Liver (tissue), 3 donors: ENCODE data around the gene GMDS.

Experiments used
- EGR1 ChIP-seq, 2 donors: IDR thresholded peaks; 2 replicates each; pipeline ENCODE4 v1.6.1; 2016 to 2018; ENCODE audit warnings: antibody characterized with exemption in 2 of 2, low read depth in 2 of 2
- FOXA1 ChIP-seq: IDR thresholded peaks from 2 replicates; pipeline ENCODE4 v1.6.1; 2016; ENCODE audit warnings: antibody characterized with exemption
- GABPA ChIP-seq, 2 donors: IDR thresholded peaks in 1 of 2; conservative IDR thresholded peaks in 1 of 2; 2 replicates each; pipeline ENCODE4 v1.6.1; 2016; ENCODE audit warnings: antibody characterized with exemption in 2 of 2, mild to moderate bottlenecking in 1 of 2, moderate library complexity in 1 of 2
- HNF4A ChIP-seq, 2 donors: conservative IDR thresholded peaks; 2 replicates each; pipeline ENCODE4 v1.6.1; 2016; ENCODE audit warnings: antibody characterized with exemption in 2 of 2, mild to moderate bottlenecking in 2 of 2
- JUND ChIP-seq, 2 donors: IDR thresholded peaks; 2 replicates each; pipeline ENCODE4 v1.6.1; 2016; ENCODE audit warnings: antibody characterized with exemption in 2 of 2
- NR2F2 ChIP-seq: IDR thresholded peaks from 2 replicates; pipeline ENCODE4 v1.6.1; 2016; ENCODE audit warnings: antibody characterized with exemption
- RAD21 ChIP-seq, 2 donors: IDR thresholded peaks; 2 replicates each; pipeline ENCODE4 v1.6.1; 2016; ENCODE audit warnings: antibody characterized with exemption in 2 of 2, mild to moderate bottlenecking in 2 of 2
- TAF1 ChIP-seq: conservative IDR thresholded peaks from 2 replicates; pipeline ENCODE4 v1.6.1; 2016; ENCODE audit warnings: antibody characterized with exemption, mild to moderate bottlenecking
- YY1 ChIP-seq: IDR thresholded peaks from 2 replicates; pipeline ENCODE4 v1.6.1; 2016; ENCODE audit warnings: antibody characterized with exemption, mild to moderate bottlenecking
- TF ChIP-seq, protein P1 (sequence below): fragments of 150-350 bp; IDR thresholded peaks from 2 replicates; pipeline ENCODE4 v1.5.1; 2017; ENCODE audit warnings: improper control_type of control experiment, low read depth, low read length; ENCODE audit not compliant: missing input control
- TF ChIP-seq, protein P2 (sequence below): IDR thresholded peaks from 2 replicates; pipeline ENCODE4 v1.6.1; 2016; ENCODE audit warnings: antibody characterized with exemption
- TF ChIP-seq, protein P3 (sequence below): IDR thresholded peaks from 2 replicates; pipeline ENCODE4 v1.6.1; 2016; ENCODE audit warnings: antibody characterized with exemption, mild to moderate bottlenecking
- TF ChIP-seq, protein P4 (sequence below): IDR thresholded peaks from 2 replicates; pipeline ENCODE4 v1.6.1; 2016; ENCODE audit warnings: antibody characterized with exemption
- TF ChIP-seq, protein P5 (sequence below): IDR thresholded peaks from 2 replicates; pipeline ENCODE4 v1.6.1; 2016; ENCODE audit warnings: antibody characterized with exemption
- donor health status: healthy.
- donor health status: healthy.

DNA sequence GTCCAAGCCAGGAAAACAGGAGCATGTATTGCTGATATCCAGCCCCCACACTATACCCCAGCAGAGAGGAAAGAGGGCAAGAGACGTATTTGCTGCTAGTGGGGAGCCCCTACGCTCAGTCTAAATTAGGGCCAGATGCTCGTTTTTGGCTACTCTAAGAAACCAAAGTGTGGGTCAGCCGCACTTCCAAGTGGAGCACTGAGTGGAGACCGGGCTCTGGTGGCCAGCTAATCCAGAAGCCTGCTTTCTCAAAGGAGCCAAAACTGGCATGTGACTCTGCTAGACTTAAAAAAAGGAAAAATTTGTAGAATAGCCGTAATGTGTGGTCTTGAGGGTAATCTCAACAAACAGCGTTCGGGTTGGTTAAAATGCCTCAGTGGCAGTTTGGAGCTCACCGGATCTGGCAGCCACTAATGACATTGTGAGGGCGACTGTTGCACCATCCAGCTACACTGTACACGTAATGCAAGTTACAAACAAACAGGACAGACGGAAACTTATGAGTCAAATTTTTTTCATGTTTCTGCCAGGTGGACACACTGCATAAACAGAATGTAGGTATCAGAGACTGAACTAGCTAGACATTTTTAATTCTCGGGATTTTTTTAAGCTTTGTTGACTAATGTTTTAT lies 404.8 kb downstream of the GMDS start:
- no peak for TF ChIP-seq TAF1
- no peak for TF ChIP-seq YY1
- TF ChIP-seq, protein P1, sequence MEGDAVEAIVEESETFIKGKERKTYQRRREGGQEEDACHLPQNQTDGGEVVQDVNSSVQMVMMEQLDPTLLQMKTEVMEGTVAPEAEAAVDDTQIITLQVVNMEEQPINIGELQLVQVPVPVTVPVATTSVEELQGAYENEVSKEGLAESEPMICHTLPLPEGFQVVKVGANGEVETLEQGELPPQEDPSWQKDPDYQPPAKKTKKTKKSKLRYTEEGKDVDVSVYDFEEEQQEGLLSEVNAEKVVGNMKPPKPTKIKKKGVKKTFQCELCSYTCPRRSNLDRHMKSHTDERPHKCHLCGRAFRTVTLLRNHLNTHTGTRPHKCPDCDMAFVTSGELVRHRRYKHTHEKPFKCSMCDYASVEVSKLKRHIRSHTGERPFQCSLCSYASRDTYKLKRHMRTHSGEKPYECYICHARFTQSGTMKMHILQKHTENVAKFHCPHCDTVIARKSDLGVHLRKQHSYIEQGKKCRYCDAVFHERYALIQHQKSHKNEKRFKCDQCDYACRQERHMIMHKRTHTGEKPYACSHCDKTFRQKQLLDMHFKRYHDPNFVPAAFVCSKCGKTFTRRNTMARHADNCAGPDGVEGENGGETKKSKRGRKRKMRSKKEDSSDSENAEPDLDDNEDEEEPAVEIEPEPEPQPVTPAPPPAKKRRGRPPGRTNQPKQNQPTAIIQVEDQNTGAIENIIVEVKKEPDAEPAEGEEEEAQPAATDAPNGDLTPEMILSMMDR: no peak
- TF ChIP-seq, protein P2, sequence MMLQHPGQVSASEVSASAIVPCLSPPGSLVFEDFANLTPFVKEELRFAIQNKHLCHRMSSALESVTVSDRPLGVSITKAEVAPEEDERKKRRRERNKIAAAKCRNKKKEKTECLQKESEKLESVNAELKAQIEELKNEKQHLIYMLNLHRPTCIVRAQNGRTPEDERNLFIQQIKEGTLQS: no peak
- TF ChIP-seq NR2F2: no peak
- TF ChIP-seq, protein P3, sequence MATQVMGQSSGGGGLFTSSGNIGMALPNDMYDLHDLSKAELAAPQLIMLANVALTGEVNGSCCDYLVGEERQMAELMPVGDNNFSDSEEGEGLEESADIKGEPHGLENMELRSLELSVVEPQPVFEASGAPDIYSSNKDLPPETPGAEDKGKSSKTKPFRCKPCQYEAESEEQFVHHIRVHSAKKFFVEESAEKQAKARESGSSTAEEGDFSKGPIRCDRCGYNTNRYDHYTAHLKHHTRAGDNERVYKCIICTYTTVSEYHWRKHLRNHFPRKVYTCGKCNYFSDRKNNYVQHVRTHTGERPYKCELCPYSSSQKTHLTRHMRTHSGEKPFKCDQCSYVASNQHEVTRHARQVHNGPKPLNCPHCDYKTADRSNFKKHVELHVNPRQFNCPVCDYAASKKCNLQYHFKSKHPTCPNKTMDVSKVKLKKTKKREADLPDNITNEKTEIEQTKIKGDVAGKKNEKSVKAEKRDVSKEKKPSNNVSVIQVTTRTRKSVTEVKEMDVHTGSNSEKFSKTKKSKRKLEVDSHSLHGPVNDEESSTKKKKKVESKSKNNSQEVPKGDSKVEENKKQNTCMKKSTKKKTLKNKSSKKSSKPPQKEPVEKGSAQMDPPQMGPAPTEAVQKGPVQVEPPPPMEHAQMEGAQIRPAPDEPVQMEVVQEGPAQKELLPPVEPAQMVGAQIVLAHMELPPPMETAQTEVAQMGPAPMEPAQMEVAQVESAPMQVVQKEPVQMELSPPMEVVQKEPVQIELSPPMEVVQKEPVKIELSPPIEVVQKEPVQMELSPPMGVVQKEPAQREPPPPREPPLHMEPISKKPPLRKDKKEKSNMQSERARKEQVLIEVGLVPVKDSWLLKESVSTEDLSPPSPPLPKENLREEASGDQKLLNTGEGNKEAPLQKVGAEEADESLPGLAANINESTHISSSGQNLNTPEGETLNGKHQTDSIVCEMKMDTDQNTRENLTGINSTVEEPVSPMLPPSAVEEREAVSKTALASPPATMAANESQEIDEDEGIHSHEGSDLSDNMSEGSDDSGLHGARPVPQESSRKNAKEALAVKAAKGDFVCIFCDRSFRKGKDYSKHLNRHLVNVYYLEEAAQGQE: no peak
- no peak for TF ChIP-seq EGR1 (IDR thresholded peaks at IDR 0.05; ENCODE audit: low read depth in 2 of 2)
- TF ChIP-seq FOXA1: no peak
- TF ChIP-seq, protein P4, sequence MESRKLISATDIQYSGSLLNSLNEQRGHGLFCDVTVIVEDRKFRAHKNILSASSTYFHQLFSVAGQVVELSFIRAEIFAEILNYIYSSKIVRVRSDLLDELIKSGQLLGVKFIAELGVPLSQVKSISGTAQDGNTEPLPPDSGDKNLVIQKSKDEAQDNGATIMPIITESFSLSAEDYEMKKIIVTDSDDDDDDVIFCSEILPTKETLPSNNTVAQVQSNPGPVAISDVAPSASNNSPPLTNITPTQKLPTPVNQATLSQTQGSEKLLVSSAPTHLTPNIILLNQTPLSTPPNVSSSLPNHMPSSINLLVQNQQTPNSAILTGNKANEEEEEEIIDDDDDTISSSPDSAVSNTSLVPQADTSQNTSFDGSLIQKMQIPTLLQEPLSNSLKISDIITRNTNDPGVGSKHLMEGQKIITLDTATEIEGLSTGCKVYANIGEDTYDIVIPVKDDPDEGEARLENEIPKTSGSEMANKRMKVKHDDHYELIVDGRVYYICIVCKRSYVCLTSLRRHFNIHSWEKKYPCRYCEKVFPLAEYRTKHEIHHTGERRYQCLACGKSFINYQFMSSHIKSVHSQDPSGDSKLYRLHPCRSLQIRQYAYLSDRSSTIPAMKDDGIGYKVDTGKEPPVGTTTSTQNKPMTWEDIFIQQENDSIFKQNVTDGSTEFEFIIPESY: no peak
- TF ChIP-seq RAD21 (IDR thresholded peaks at IDR 0.05): no peak
- TF ChIP-seq, protein P5, sequence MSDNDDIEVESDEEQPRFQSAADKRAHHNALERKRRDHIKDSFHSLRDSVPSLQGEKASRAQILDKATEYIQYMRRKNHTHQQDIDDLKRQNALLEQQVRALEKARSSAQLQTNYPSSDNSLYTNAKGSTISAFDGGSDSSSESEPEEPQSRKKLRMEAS: no peak
- TF ChIP-seq HNF4A (conservative IDR thresholded peaks at IDR 0.05): no peak
- TF ChIP-seq GABPA (IDR thresholded peaks at IDR 0.05 in 1 of 2, conservative IDR thresholded peaks at IDR 0.05 in 1 of 2): no peak
- no peak for TF ChIP-seq JUND (IDR thresholded peaks at IDR 0.05)
